GM18511 (cell line): ENCODE data around the gene SH3GLB1.

Source experiments
- ATAC-seq: cut with Tn5 transposase; IDR thresholded peaks from one replicate; pipeline ENCODE4 v1.9.1; 2021; ENCODE audit warnings: mild to moderate bottlenecking, moderate library complexity; ENCODE audit not compliant: unreplicated experiment

Gene SH3GLB1

DNA sequence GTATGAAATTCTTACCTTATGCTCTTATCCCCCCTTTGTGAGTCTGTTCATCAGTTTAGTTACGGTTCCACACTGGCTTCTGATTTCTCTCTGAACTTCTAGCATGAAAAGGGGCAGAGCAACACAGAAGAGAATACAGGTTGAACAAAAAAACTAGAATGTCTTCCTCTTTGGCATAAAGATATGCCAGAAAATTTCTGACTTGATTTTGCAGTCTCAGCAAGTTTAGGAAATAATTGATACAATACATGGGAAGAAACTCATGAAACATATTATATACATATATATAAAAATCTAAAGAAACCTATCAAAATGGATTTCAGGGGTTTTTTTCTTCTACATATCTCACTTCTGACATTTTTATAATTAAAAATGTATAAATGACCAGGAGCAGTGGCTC lies 27.0 kb downstream of the SH3GLB1 start:
- ATAC-seq = no peak

DNA sequence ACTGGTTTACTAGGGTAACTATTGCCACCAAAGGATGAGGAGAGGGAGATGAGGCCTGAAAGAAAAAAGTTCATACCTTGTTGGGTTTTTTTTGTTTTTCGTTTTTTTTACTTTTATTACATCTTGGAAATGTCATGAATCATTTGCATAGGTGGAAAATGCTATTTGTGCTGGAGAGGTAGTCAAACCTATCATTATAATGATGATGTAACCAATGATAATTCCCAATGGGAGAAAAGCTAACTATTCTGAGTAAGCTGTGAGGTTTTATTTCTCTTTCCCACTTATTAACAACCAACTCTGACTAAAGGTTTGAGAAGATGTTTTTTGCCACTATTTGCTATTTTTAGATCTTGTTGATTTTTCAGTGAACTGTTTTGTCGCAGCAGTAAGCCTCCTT lies 29.0 kb downstream of the SH3GLB1 start:
- no peak for ATAC-seq

DNA sequence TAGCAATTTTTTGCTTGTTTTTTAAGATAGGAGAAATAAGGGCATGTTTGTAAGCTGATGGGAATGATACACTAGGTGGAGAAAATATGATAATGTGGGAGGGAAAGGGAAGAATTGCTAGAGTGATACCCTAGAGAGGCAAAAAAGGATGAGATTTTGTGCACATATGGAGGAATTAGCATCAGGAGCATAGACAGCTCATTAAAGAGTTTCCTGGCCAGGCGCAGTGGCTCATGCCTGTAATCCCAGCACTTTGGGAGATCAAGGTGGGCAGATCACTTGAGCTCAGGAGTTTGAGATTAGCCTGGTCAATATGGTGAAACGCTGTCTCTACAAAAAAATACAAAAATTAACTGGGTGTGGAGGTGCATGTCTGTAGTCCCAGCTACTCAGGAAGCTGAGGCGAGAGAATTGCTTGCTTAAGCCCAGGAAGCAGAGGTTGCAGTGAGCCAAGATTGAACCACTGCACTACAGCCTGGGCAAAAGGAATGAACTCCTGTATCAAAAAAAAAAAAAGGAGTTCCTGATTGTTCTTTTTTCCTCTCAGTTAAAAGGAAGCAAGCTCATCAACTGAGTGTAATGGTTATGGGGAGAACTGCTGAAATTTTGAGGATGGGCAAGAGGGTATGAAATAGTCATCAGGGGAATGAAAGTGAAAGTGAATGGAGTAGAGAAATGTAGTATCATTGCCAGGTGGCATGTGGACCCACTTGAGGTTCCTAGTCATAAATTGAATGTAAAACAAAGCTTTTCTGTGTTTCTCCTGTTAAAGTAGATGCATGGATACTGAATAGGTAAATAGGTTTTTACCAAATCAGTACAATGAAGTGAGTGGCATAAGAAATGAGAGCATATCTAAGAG lies 35.5 kb downstream of the SH3GLB1 start:
- ATAC-seq = peak; percentile 90

DNA sequence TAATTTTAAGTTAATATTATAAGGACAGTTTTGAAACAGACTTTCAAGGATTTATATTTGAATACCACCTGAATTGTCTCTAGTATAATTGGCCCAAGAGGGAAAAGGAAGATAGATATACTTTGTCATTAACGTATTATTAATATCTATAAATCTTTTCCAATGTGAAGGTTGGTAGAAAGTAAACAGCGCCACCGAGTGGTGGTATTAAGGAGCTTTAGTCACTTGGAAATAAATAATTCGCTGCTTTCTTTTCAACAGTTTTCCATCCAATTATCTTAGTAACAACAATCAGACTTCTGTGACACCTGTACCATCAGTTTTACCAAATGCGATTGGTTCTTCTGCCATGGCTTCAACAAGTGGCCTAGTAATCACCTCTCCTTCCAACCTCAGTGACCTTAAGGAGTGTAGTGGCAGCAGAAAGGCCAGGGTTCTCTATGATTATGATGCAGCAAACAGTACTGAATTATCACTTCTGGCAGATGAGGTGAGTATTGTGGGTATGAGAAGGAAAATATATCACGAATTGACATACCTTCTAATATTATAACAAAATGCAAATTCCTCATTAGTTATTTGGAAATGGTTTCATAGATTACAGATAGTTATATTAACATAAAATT lies 37.7 kb downstream of the SH3GLB1 start:
- ATAC-seq = no peak

DNA sequence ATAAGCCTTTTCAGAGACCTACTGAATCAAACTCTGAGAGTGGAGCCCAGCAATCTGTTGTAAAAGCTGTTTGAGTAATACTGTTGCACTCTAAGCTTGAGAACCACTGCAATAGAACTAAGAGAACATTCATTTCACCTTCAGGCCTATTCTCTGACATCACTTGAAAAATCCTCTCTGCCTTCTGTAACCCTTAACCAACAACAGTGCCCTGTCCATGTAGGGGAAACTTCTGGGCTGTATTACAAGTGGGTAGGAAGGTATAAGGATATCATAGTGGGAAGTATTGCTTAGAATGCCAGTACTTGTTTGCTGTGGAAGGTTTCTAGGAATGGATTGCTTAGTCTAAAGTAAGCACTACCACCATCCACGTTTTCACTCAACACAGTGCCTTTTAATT lies 42.9 kb downstream of the SH3GLB1 start:
- no peak for ATAC-seq

DNA sequence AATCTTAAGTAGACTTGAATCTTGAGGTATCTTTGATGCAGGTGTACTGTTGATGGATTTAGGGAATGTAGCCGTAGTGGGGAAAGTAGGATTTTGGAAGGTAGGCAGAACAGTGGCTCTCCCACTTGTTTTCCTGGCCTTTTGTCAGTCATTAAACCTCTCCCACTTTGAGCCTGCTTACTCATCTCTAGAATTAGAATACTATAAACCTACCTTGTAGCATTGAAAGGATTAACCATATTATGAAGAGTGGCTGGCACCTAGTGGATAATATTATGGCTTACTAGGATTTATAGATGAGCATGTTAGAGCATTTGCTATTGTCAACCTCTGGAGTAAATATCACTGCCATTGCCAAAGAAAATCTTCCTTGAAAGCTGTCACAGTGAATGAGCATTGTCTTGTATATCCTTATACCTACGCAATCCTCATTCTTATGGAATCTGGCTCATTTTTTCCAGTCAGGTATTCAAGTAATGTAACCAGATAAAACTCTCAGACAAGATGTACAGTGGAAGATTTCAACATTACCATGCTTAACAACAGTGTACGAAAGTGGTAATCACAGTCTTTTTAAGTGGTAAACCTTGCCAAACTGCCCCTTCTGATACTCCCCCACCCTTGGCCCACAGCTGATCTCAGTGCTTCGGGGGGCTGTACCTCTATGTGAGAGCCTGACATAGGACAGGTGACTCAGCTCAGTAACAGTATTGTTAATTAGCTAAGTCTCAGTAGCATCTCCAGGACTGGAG lies 44.4 kb downstream of the SH3GLB1 start:
- ATAC-seq = no peak

DNA sequence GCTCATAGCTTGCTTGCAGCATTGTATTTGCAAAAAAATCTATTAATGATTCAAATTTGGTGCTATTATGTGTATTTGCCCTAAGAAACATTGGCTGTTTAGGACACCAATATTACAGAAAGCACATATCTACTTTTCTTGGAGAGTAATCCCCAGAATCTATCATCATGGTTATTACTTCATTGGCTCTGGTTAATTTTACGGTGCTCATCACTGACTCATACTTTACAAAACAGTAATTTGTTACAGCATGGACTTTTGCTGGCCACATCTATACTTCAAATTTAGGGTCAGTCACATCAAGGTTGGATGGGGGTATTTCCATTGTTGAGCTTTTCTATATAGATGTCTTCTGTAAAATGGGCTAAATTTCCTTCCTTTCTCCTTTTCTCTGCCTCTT lies 45.7 kb downstream of the SH3GLB1 start:
- ATAC-seq = no peak

DNA sequence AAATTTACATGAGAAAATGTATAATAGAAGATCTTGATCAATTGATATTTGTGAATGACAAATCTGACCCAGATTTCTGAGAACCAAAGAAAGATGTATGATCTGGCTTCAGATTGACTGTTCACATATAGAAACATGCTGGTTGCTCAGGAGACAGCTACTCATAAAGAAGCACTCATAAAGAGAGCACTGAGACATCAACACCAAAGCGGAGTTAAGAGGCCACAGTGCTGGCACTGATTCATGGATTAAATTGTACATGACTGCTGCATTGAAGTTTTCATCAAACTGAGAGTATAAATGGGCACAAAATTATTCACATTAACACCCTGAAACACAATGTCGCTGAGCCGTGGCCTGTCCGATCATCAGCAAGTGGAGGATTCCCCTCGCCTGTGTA lies 46.2 kb downstream of the SH3GLB1 start:
- no peak for ATAC-seq

DNA sequence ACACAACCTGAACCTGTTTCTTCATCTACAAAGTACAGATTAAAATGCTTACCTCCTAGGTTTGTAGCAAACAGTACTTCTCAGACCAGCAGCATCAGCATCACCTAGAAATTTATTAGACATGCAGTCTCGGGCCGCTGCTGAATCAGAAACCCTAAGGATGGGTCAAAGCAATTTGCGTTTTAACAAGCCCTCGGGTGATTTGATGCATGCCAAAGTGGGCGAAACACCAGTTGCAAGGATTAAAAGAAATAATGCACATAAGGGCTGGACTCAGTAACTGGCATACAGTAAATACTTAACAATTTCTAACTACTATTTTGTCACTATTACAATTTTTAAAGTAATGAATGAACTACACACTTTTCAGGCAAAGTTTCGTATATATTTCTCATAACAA lies 47.5 kb downstream of the SH3GLB1 start:
- ATAC-seq = no peak

DNA sequence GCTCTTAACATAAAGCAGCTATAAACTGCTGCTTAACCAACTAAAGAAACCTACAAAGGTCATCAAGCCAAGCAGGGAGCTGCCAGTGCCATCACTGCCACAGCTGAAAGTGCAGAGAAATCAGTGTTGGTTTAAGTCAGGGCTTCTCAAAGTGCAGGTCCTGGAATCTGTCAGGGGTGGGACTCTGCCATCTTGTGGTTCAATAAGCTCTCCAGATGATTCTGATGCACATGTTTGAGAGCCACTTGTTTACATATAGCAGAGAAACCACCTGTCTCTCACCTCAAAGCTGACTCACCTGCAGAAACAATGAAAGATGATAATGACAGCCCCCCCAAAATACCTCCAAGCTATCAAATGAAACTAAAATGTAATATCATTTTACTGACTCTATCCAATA lies 49.3 kb downstream of the SH3GLB1 start:
- ATAC-seq = no peak

DNA sequence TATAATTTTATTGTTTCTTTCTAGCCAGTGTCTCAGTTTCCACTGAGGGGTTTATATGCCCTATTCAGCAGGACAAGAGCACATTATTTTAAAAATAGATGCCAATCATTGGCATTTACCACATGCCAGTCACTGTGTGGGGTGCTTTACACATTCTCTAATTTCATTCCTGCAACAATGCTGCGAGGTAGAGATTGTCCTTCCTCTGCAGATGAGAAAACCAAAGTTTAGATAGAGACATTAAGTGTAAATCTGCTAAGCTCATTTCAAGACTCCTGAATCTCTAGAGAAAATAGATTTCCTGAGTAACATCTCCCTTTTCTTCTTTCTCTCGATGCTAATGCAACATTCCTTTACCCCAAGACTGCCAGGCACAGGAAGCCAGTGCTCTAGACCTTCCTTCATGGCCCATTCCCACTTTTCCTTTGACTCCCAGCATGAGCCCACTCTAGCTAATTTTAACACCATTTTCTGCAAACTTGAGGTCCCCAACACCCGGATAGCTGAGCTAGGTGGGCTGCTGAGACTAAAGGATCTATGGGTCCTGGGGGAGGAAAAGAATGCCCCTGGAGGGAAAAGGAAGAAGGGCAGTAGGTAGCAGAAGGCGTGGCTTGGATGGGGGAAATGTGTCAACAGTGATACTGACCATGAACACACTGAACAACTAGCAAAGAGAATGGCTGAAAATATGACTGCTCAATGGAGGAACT lies 50.0 kb downstream of the SH3GLB1 start:
- ATAC-seq = no peak

DNA sequence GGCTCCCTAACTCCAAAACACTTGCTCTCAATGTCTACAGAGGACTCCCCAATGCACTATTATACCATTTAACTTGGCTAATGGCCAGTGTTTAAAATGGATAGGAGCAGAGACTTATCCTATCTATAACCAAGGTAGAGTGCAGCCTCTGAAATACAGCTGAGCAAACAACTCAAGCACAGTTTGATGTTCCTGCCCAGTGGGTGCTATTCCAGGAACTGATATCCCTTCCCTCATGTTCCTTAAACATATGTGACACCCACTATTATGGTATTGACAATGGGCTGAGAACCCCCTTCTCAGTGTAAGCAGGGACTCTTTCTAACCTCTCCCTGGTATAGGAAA lies 51.7 kb downstream of the SH3GLB1 start:
- ATAC-seq = no peak

DNA sequence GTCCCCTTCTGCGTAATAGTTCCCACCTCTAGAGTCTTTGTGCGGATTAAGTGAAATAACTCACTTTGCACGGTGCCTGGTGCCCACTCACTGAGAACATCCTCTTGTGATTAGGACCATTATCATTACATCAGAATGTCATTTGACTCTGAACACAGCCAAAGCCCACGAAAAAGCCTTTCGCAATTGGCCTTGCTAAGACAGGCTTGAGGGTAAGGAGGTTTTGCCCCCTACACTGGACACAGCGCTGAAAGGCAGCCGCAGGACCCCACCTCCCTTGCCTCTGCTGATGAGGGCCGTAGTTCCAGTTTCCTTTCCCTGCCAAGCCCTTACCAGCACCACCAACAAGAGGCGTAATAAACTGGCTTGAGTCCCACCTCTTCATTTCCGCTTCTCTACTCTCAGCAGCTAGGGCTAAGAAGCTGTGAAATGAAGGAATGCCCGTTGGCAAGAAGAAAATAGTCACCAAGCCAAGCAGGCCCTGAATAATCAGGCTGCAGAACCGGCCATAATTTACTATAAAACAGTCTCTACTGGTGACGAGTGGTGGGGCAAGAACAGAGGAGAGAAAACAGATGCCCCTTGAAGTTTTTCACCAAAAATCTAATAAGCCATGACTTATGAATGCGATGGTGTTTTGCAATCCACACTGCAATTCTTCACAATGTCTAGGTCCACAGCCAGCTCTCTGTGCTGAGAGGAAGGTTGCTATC lies 53.1 kb downstream of the SH3GLB1 start:
- ATAC-seq = no peak

DNA sequence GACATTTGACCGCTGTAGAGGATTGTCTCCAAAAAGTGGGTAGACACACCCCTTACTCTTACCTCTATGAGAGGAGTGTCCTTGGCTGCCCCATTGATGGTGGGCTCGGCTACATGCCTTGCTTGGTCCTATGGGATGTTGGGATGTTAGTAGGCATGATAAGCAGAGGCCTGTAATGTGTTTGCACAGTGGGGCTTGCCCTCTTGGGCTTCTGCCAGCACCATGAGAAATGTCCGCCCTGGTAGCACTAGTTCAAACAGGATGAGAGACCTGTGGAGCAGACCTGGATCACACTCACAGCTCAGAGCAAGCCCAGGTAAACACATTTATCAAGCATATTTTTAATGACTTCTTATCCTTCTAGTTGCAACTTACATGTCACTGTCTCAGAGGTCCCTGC lies 54.2 kb downstream of the SH3GLB1 start:
- ATAC-seq = no peak

DNA sequence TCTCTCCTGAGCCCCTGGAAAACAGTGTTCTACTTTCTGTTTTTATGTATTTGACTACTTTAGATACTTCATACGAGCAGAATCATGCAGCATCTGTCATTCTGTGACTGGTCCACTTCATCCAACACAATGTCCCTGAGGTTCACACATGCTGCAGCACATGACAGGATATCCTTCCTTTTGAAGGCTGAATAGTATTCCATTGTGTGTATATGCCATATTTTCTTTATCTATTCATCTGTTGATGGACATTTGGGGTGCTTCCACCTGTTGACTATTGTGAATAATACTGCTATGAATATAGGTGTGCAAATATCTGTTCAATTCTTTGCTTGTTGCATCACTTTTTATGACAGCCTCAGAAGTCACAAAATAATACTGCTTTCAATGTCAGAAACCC lies 55.8 kb downstream of the SH3GLB1 start:
- no peak for ATAC-seq

DNA sequence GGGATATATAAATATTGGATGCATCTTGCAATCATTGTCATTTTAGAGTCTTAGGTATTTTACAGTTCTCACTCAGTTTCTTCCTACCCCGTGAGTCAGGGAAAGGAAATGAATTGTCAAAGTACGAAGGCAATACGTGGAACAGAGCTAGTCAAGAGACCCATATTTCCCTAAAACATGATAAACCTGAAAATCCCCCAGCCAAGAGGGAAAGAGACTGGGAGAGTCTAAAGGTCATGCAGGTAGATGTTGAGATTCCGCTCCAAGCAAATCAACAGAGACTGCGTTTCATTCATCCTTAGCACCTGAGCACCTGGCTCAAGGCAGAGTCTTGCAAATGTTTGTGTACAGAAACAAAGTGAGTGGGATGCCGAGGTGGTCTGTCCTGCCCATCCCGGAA lies 58.0 kb downstream of the SH3GLB1 start:
- no peak for ATAC-seq

DNA sequence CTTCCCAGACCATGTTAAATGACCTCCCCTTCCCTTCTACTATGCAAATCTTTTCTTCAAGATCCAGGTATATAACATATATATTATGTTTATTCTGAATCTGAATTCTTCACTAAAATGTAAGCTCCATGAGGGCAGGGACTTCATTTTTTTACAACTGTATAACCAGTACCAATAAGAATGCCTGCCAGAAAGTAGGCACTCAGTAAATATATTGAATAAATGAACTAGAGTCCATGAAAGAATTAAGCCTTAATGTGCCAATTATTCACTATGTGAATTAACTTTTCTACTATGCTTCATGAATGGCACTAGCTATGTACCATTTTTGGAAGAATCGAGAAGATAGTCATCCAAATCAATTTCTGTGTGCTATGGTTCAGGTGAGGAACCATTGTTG lies 60.1 kb downstream of the SH3GLB1 start:
- ATAC-seq = no peak

DNA sequence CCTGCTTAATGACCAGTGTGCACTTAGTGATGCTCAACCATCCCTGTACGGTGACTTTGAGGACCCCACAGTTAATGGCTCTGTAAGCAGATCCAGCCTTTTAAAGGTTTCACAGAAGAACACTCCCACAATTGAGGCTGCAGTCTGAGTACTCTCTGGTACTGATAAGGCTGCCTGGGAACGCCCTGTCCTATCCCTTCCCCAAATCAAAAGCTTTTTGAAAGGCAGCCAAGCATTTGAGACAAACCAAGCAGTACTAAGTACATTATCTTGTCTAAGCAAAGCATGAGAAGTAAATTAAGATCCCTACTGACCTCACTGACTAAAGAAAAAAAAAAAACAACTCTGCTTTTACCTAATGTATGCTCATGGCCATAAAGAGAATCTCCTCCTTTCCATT lies 60.7 kb downstream of the SH3GLB1 start:
- no peak for ATAC-seq

DNA sequence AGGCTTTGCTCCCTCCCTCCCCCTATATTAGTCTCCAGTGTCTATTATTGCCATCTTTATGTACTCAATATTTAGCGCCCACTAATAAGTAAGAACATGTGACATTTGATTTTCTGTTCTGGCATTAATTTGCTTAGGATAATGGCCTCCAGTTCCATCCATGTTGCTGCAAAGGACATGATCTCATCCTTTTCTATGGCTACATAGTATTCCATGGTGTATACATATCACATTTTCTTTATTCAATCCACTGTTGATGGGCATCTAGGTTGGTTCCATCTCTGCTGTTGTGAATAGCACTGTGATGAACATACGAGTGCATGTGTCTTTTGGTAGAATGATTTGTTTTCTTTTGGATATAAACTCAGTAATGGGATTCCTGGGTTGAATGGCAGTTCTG lies 61.3 kb downstream of the SH3GLB1 start:
- ATAC-seq = no peak

DNA sequence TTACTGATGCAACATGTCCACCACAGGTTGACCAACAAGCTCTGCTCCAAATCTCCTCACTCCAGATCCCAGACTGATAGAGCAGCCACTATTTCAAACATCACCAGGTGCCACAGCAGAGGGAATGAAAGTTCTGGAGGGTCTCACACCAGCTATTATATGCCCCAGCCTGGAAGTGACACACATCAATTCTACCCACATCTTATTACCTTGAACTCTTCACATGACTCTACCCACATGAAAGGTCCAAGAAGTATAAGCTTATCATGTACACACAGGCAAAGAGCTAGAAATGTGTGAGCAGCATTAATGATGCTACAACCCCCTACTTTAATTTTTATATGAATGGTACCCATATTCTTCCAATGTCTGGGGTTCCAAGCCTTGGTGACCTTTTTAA lies 64.2 kb downstream of the SH3GLB1 start:
- no peak for ATAC-seq

DNA sequence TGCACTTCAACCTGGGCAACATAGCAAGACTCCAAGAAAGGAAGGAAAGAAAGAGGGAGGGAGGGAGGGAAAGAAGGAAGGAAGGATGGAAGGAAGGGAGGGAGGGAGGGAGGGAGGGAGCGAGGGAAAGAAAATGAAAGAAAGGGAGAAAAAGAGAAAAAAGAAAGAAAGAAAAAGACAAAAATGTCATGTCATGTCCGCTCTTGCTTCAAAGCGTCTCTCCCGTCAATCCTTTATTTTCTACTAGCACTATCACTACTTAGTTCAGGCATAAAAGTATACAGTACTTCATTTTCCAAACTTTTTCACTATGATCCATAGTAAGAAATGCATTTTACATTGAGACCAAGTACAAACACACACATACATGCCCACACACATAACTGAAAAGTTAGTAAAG lies 64.7 kb downstream of the SH3GLB1 start:
- ATAC-seq = no peak
